GM18909 (cell line): ENCODE measurements around the gene PUSL1.

Source experiments
- ATAC-seq: cut with Tn5 transposase; IDR thresholded peaks from one replicate; pipeline ENCODE4 v1.9.1; 2021; ENCODE audit warnings: mild to moderate bottlenecking; ENCODE audit not compliant: unreplicated experiment, poor library complexity

The PUSL1 gene

DNA sequence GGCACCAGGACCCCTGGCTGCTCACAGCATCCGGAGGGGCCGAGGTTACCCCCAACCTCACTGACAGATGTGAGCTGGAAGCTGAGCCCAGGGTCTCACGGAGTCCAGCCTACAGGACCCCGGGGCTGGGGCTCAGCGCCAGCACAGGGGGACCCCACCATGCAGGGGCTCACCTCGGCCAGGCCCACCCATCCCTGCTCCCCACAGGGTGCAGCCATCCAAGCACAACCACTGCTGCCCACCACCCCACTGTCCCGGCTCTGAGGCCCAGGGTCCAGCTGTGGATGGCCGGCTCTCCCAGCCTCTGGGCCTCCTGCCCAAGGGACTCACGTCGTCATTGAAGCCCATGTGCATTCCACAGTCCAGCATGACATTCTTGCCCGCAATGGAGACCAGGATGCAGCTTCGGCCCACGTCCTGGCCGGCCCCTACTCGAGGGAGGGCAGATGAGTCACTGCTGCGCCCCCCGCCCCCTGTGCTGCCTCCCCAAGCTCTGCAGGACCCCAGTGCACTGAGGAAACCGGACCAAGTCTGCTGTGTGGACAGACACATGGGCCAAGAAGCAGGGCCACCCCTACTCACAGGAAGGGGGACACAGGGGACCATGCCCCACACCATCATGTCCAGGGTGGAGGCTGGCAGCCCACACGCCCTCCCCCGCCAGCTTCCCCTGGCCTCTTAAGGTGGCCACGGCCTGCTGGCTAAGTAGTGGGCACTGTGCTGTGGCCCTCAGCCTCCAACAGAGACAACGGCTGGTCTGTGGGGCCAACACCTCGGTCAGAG is 12.5 kb downstream of the PUSL1 start:
- no peak for ATAC-seq

DNA sequence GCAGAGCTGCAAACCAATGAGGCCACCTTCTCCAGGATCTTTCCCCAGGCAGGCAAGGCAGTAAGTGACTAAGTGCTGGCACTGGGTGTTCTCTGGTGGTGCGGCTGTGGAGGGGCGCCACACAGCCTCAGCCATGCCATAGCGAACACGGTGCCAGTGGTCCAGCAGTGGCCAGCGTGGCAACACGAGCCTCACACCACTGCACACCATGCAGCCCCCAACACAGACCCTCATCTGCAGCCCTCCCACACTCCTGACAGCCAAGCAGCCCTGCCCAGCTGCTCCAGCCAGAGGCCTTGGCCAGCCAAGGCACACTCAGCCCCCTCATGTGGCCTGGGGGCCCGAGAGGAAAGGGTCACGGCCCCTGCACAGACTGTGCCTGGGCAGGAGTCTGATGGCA is 13.1 kb downstream of the PUSL1 start:
- ATAC-seq = no peak

GRCh38 chr1:1322418-1322817 is 14.0 kb downstream of the PUSL1 start:
- no peak for ATAC-seq

DNA sequence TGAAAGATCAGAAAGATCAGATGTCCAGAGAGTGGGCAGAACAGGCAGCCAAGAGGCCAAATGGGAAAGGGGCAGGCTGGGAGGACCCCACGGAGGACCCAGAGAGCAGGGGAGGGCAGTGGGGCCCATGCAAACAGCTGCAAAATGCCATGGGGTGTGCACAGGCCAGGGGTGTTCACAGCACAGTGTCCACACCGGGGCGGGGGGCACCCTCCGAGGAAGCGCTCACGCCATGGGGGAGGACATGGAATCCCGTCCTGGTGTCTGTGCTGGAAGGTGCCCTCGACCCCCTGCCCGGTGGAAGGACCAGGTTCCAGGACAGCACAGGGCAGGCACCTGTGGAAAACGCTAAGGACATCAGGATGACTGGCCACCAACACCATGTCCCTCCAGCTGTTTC is 14.6 kb downstream of the PUSL1 start:
- no peak for ATAC-seq

- peak; percentile 23 for ATAC-seq
Observed at GRCh38 chr1:1324084-1324523, 15.7 kb downstream of the PUSL1 start.

GRCh38 chr1:1324524-1325287 is 16.3 kb downstream of the PUSL1 start, which contains the start of the genes CPTP and INTS11:
CPTP (plus strand) TSS chr1:1324802; CDS start chr1:1326911, 2,109 bp downstream.
INTS11 (minus strand) TSS chr1:1324660; CDS start chr1:1324608, 52 bp downstream.
- ATAC-seq = peak; percentile 75

- ATAC-seq = no peak
Observed at GRCh38 chr1:1325288-1326074, 17.1 kb downstream of the PUSL1 start.

- no peak for ATAC-seq
Observed at GRCh38 chr1:1326075-1326605, 17.7 kb downstream of the PUSL1 start.

GRCh38 chr1:1327291-1327690 is 18.9 kb downstream of the PUSL1 start:
- ATAC-seq = no peak

GRCh38 chr1:1328254-1328653 is 19.9 kb downstream of the PUSL1 start:
- ATAC-seq = no peak

DNA sequence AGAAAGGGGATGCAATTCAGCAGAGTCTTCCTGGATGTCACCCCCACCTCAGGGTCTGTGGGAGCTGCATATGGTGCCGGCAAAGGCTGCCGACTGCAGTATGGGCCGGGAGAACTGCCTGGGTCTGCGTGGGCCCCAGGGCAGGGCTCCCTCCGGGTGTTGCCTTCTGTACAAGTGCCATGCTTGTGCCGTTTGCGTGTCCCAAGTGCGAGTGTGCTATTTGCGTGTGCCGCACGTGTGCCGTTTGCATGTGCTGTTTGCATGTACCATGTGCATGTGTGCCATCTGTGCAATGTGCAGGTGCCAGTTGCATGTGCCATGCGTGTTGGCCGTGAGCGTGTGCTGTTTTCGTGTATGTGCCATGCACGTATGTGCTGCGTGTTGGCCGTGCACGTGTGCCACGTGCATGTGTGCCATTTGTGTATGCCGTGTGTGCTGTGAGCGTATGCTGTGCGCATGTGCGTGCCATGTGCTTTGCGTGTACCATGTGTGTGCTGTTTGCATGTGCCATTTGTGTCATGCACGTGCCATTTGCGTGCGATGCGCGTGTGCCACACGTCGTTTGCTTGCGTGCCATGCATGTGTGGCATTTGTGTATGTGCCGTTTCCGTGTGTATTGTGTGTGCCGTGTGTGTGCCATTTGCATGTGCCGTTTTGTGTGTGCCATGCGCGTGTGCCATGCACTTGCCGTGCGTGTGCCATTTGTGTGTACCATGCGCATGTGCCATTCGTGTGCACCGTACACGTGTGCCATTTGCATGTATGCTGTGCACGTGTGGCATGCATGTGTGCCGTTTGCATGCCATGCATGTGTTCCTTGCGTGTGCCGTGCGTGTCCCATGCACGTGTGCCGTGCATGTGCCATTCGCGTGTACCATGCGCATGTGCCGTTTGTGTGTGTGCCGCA is 21.2 kb downstream of the PUSL1 start:
- ATAC-seq = no peak

- no peak for ATAC-seq
Observed at GRCh38 chr1:1330366-1331067, 22.1 kb downstream of the PUSL1 start.

DNA sequence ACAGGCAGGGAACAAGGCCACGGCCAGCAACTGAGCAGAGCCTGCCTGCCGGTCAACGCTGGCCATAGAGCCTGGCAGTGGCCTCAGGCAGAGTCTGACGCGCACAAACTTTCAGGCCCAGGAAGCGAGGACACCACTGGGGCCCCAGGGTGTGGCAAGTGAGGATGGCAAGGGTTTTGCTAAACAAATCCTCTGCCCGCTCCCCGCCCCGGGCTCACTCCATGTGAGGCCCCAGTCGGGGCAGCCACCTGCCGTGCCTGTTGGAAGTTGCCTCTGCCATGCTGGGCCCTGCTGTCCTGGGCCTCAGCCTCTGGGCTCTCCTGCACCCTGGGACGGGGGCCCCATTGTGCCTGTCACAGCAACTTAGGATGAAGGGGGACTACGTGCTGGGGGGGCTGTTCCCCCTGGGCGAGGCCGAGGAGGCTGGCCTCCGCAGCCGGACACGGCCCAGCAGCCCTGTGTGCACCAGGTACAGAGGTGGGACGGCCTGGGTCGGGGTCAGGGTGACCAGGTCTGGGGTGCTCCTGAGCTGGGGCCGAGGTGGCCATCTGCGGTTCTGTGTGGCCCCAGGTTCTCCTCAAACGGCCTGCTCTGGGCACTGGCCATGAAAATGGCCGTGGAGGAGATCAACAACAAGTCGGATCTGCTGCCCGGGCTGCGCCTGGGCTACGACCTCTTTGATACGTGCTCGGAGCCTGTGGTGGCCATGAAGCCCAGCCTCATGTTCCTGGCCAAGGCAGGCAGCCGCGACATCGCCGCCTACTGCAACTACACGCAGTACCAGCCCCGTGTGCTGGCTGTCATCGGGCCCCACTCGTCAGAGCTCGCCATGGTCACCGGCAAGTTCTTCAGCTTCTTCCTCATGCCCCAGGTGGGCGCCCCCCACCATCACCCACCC is 22.9 kb downstream of the PUSL1 start, which contains the start of gene TAS1R3:
Gene TAS1R3 (plus strand): TSS at position 213 of the 898 bp plus-strand sequence. CDS start 66 bp downstream, at position 279.
- no peak for ATAC-seq

DNA sequence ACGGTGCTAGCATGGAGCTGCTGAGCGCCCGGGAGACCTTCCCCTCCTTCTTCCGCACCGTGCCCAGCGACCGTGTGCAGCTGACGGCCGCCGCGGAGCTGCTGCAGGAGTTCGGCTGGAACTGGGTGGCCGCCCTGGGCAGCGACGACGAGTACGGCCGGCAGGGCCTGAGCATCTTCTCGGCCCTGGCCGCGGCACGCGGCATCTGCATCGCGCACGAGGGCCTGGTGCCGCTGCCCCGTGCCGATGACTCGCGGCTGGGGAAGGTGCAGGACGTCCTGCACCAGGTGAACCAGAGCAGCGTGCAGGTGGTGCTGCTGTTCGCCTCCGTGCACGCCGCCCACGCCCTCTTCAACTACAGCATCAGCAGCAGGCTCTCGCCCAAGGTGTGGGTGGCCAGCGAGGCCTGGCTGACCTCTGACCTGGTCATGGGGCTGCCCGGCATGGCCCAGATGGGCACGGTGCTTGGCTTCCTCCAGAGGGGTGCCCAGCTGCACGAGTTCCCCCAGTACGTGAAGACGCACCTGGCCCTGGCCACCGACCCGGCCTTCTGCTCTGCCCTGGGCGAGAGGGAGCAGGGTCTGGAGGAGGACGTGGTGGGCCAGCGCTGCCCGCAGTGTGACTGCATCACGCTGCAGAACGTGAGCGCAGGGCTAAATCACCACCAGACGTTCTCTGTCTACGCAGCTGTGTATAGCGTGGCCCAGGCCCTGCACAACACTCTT is 23.8 kb downstream of the PUSL1 start:
- no peak for ATAC-seq

DNA sequence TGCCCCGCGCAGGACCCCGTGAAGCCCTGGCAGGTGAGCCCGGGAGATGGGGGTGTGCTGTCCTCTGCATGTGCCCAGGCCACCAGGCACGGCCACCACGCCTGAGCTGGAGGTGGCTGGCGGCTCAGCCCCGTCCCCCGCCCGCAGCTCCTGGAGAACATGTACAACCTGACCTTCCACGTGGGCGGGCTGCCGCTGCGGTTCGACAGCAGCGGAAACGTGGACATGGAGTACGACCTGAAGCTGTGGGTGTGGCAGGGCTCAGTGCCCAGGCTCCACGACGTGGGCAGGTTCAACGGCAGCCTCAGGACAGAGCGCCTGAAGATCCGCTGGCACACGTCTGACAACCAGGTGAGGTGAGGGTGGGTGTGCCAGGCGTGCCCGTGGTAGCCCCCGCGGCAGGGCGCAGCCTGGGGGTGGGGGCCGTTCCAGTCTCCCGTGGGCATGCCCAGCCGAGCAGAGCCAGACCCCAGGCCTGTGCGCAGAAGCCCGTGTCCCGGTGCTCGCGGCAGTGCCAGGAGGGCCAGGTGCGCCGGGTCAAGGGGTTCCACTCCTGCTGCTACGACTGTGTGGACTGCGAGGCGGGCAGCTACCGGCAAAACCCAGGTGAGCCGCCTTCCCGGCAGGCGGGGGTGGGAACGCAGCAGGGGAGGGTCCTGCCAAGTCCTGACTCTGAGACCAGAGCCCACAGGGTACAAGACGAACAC is 24.5 kb downstream of the PUSL1 start:
- no peak for ATAC-seq

- no peak for ATAC-seq
Observed at GRCh38 chr1:1333551-1334241, 25.3 kb downstream of the PUSL1 start.
